Activated CD4-positive, CD25-positive, alpha-beta regulatory T cell treated with anti-CD3 and anti-CD28 coated beads, Interleukin-2, amount 50 U/mL, for 72 hours (primary cell): ENCODE results near the gene PPIP5K2.
"Not testable (repeated sequence)": the region's sequence is repeated elsewhere in the genome, so short reads cannot be mapped to it uniquely, and the experiment has no call there.

Experiments
- DNase-seq: peaks from one replicate; pipeline ENCODE4 v3.0.0; 2021

PPIP5K2 gene

GRCh38 chr5:103210952-103211351 lies 90.9 kb downstream of the PPIP5K2 start:
- DNase-seq, result no peak

GRCh38 chr5:103211576-103212561 lies 91.8 kb downstream of the PPIP5K2 start:
- no peak for DNase-seq

- no peak for DNase-seq
Measured at GRCh38 chr5:103216137-103216536, 96.0 kb downstream of the PPIP5K2 start.

- no peak for DNase-seq
Measured at GRCh38 chr5:103216697-103217096, 96.6 kb downstream of the PPIP5K2 start.

GRCh38 chr5:103217101-103217500 lies 97.0 kb downstream of the PPIP5K2 start:
- no peak for DNase-seq

- DNase-seq, result no peak
Measured at GRCh38 chr5:103218164-103218563, 98.1 kb downstream of the PPIP5K2 start.

GRCh38 chr5:103219074-103219473 lies 99.0 kb downstream of the PPIP5K2 start:
- DNase-seq, result not testable (repeated sequence)

- no peak for DNase-seq
Measured at GRCh38 chr5:103223031-103223955, 103.2 kb downstream of the PPIP5K2 start.

- no peak for DNase-seq
Measured at GRCh38 chr5:103224118-103224893, 104.2 kb downstream of the PPIP5K2 start.

GRCh38 chr5:103224894-103225246 lies 104.8 kb downstream of the PPIP5K2 start:
- no peak for DNase-seq

- DNase-seq, result no peak
Measured at GRCh38 chr5:103228061-103228460, 108.0 kb downstream of the PPIP5K2 start.

GRCh38 chr5:103228588-103228987 lies 108.5 kb downstream of the PPIP5K2 start:
- no peak for DNase-seq

GRCh38 chr5:103232393-103232999 lies 112.4 kb downstream of the PPIP5K2 start:
- no peak for DNase-seq

- no peak for DNase-seq
Measured at GRCh38 chr5:103234239-103234975, 114.3 kb downstream of the PPIP5K2 start.

GRCh38 chr5:103235891-103236290 lies 115.8 kb downstream of the PPIP5K2 start:
- DNase-seq, result no peak

- DNase-seq, result no peak
Measured at GRCh38 chr5:103237778-103238177, 117.7 kb downstream of the PPIP5K2 start.

- DNase-seq, result no peak
Measured at GRCh38 chr5:103243665-103244064, 123.6 kb downstream of the PPIP5K2 start.

GRCh38 chr5:103244398-103244797 lies 124.3 kb downstream of the PPIP5K2 start:
- no peak for DNase-seq

- no peak for DNase-seq
Measured at GRCh38 chr5:103245761-103246160, 125.7 kb downstream of the PPIP5K2 start.

GRCh38 chr5:103247118-103247517 lies 127.0 kb downstream of the PPIP5K2 start:
- DNase-seq, result no peak

GRCh38 chr5:103249068-103249467 lies 129.0 kb downstream of the PPIP5K2 start:
- DNase-seq, result no peak

GRCh38 chr5:103254921-103255320 lies 134.8 kb downstream of the PPIP5K2 start:
- DNase-seq, result no peak
